Fibroblast of skin of back (primary cell): Measurements from ENCODE around the gene TAS2R42. TPM values are rescaled to one million over a fixed set of nuclear protein-coding genes. Genes with fewer than 3 reads are reported as not detected.

Experiments used
- DNase-seq: peaks from one replicate; pipeline ENCODE4 v3.0.0-alpha.2; 2013
- polyA plus RNA-seq, 2 experiments: library from polyadenylated mRNA; unstranded; fragments of 120-200 nt; gene quantifications; one replicate each; pipeline ENCODE4 v1.2.1, GENCODE V29; 2013; ENCODE audit not compliant: insufficient read length in 2 of 2

Gene TAS2R42, protein sequence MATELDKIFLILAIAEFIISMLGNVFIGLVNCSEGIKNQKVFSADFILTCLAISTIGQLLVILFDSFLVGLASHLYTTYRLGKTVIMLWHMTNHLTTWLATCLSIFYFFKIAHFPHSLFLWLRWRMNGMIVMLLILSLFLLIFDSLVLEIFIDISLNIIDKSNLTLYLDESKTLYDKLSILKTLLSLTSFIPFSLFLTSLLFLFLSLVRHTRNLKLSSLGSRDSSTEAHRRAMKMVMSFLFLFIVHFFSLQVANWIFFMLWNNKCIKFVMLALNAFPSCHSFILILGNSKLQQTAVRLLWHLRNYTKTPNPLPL
- not detected for polyA plus RNA-seq (2013, experiment 1 of 2; ENCODE audit: insufficient read length)
- polyA plus RNA-seq (2013, experiment 2 of 2; ENCODE audit: insufficient read length), result not detected

DNA sequence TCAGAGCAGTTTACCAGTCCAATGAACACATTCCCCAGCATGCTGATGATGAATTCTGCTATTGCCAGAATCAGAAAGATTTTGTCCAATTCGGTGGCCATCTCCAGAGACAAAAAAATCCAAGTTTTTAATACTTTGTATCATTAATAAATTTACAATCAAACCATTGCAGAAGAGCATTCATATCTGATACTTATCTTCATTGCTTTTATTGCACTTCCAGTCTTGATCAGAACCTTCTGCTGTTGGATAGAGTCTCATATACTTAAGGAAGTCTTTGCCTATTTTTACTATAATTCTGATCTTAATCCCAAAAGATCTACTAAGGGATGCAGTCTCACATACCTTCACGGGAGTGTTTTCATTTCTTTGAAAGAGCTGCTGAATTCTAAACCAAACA lies at the start of gene TAS2R42:
TSS of gene TAS2R42 (minus strand) at position 101 of the 400 bp plus-strand sequence. CDS start at position 101, 0 bp downstream.
- DNase-seq, result no peak

DNA sequence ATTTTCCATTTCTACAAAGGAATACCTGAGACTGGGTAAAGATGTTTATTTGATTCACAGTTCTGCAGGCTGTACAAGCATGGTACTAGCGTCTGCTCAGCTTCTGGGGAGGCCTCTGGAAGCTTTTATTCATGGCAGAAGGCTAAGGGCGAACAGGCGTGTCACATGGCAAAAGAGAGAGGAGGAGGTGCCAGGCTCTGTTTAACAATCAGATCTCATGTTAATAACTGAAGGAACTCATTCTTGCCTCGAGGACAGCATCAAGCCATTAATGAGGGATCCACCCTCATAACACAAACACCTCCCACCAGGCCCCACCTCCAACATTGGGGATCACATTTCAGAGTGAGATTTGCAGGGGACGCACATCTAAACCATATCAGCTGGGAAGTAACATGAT lies 46.8 kb upstream of the TAS2R42 start:
- no peak for DNase-seq

DNA sequence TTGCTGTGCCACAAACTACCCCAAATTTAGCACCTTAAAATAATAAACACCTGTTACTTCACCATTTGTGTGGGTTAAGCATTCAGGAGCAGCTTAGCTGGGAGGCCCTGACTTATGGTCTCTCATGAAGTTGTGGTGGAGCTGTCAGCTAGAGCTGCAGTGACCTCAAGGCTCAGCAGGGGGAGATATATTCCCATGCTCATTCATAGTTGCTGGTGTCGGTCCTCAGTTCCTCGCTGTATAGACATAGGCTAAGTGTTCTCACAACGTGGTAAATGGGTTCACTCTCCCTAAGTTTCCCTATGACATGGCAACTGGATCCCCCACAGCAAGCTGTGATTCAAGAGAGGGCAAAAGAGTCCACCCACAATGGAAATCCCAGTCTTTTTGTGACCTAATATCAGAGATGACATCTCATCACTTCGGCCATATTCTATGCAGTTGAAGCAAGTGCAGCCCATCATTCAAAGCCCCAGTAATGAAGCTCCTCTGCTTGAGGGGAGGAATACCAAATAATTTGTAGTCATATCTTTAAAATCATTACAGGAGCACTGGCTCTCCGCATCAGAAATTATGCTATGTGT lies 41.7 kb upstream of the TAS2R42 start:
- peak; percentile 40 for DNase-seq

DNA sequence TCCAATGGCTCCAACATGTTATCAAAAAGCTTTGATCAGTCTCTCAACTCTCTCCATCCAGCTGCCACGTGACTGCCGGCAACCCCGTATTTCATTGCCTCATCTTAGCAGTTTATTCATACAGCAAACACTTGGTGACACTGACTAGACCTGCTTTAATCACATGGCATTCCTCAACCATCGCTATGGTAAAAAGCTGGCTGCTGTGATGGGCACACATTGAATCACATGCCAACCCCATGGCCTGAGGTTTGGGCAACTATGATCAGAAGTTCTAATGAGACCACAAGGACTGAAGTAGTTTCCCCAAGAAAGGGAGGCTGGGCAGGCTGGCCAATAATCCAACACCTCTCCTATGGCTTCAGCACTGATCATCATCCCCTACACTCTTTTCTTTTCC lies 40.6 kb upstream of the TAS2R42 start:
- no peak for DNase-seq

DNA sequence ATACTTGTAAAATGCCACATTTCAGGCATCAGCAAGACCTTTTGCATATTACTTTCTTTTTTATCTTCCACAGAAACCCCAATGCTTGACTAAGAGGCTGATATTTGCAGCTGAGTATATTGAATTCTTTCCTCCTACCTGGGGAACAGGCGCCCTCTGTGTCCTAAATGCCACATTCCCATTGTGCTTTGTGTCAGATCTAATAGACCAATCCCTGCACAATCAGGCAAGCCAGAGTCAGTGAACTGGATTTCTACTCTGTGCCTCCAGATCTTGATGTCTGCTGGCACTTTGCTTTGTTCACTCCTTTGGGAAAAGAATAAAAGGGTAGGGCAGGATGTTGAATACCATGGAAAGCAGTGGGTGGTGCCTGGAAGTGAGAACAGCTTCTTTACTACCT lies 22.4 kb upstream of the TAS2R42 start:
- DNase-seq, result no peak

DNA sequence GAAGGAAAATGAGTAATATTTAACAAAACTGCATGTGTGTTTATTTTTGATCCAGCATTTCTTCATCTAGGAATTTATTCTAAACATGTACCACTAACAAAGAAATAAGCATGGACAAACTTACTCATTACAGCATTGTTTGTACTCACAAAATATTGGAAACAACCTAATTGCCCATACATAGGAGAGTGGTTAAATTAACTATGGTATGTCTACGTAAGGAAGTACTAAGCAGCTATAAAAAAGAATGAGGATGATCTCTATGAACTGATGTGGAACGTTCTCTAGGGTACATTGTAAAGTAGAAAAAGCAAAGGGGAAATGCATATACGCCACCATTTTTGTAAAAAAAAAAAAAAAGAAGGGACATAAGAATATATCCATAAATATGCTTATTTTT lies 17.4 kb upstream of the TAS2R42 start:
- no peak for DNase-seq

DNA sequence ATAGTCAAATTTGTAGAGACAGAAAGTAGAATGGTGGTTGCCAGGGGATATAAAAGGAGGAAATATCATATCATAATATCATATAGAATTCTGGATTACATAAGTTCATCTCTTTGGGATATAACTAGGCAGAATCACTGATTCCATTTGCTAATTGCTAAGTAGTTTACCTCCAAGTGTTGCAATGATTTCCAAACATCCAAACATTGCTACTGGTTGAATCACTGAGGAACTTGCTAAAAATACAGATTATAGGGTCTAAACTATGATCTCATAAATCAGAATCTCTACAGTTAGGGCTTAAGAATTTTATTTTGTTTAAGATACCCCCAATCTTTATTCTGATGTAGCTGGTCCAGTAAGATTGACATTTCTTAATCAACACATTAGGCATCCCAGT lies 16.1 kb upstream of the TAS2R42 start:
- no peak for DNase-seq

DNA sequence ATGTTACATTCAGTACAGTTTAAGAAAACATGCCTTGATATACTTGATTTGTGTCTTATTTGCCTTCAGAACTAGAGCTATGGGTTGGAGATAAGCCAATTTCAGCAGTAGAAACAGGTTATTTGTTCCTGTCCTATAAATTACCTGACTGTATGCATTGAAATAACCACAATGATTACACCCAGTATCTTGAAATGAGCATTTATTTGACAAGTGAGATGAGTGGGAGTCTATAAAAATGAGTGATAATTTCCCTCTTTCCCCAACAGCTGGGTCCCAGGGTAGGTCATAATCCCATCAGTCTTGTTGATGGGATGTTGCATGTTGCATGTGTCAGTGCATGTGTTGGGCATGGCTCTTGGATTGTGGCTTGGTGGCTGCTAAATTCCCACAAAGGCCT lies 3.7 kb downstream of the TAS2R42 start:
- no peak for DNase-seq

DNA sequence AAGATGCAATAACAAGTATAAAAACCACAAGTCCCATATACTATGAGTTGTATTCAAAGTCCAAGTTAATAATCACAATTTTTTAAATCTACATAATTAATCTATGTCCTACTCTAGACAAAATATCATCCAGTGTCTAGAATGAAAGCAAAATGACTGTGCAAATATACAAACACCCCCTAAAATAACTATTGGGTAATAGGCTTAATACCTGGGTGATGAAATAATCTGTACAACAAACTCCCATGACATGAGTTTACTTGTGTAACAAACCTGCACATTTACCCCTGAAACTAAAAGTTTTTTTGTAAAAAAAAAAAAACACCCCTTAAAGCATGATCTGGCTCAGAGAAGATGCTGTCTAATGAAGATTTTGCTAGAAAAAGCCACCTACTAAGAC lies 4.2 kb downstream of the TAS2R42 start:
- no peak for DNase-seq

DNA sequence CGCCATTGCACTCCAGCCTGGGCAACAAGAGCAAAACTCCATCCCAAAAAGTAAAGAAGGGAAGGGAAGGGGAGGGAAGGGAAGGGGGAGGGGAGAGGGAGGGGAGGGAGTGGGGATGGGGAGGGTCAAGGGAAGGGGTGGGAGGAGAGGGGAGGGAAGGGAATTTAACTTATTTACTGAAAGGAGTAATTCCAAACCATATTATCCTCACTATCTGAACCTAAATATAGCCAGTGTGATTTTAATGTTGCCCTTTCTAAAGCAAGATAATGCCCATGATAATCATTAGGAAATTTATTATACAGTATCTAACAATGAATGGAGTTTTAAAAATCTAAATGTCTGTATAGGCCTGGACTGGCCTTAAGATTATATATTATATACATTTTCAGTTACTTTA lies 8.5 kb downstream of the TAS2R42 start:
- no peak for DNase-seq

DNA sequence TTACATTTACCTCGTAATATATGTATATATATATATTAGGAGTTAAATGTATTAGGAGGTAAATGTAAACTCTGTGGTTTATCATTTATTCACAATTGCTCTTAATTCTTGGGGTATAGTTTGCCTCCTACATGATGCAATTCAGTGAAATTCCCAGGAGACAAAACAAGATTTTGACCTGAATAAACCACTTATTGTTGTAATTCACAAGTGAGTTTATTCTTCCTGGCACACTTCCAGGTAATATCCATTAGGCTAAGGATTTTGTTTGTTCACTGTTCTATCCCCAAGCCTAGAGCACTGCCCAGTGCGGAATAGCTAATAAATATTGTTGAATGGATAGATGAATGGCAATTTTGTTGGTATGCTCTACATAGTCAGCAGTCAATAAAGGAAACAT lies 12.7 kb downstream of the TAS2R42 start:
- no peak for DNase-seq

DNA sequence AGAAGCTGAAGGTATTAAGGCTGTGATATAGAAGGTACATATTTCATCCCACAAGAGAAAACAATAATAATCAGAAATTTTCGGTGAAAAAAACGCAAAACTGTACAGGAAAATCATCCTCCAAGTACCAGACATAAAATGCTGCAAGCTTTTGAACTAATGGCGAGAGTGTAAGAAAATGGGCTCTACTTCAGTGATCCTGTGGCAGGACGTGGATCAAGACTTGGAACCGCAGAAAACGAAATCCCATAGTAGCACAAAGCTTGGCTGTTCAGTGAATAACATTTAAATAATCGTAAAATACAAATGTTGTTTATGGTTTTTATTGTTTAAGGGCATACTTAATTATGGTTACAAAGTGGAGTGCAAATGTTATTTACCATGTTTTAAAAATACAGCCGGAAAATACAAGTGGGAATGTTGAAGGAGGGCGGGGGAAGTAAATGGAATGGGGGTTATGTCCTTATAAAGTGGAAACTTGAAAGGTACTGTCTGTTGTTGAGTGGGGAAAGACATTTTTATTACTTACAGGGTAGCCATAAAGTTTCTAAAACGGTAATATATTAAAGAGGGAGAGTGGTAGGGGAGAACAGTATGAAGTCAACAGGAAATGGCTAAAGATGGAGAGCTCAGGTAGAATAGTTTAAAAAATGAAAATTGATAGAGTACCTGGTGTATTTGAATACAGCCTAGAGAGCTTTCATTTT lies 14.6 kb downstream of the TAS2R42 start:
- DNase-seq, result peak; percentile 6

DNA sequence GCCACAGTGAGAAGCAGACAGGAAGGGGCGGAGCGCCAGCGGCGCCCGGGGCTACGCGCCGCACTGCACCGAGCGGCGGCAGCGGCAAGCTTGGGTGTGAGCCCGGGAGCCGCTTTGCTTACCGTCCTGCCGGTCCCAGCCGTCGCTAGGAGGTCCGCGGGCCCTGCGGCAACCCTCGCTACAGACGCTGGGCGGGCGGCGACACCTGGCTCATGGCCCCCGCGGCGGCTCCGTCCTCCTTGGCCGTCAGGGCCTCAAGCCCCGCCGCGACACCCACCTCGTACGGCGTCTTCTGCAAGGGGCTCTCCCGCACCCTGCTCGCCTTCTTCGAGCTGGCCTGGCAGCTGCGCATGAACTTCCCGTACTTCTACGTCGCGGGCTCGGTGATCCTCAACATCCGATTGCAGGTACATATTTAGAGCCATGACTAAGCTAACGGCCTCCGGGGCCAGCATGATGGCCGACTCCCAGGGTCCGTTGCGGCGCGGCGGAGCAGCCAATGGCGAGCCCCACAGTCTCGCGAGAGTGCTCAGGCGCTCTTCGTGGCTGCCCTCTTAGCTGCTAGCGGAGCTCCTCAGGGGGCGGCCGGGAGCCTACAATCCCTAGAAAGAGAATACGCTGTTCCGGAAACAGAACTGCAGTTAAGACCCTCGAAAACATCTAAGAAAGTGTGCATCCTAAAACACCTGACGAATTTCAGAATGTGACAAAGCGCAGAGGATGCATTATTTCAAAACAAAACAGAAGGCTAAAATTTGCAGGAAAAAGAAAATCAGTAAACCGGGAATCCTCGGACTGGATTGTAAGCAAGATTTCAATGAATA lies 15.4 kb downstream of the TAS2R42 start, which contains the start of gene SMIM10L1:
TSS of gene SMIM10L1 (plus strand) at position 50 of the 824 bp plus-strand sequence. CDS start at position 213, 163 bp downstream.
- DNase-seq, result peak; percentile 95

DNA sequence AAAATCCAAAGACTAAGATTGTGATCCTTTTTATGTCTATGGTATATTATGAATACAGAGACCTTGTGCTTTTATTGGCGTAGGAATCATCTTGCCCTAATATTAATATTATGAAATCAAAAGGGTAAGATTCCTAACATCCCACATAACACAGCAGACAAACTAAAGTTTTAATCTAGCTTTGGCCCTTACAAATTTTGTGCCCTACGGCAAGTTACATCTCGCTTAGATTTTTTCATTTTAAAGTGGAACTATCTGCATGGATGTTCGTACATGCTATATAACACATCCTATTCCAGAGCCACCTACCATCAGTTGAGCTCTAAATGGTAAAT lies 16.0 kb downstream of the TAS2R42 start:
- DNase-seq, result no peak

DNA sequence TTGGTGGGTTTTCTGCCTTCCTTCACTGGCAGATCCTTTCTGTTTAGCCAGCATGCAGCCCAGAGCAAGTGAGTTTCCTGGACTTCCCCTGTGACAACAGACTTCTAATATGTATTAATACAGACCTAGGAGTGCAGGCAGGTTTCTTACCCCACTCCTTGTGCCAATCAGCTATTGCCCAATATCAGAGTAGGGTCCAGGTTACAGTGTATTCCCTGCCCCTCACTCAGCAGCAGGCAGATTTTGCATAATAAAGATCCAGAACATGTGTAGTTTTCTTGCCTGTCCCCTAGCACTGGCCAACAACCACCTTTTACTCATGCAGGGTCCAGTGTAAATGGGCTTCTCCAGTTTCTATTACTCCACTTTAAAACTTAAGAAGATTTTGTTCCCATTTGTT lies 20.4 kb downstream of the TAS2R42 start:
- no peak for DNase-seq

DNA sequence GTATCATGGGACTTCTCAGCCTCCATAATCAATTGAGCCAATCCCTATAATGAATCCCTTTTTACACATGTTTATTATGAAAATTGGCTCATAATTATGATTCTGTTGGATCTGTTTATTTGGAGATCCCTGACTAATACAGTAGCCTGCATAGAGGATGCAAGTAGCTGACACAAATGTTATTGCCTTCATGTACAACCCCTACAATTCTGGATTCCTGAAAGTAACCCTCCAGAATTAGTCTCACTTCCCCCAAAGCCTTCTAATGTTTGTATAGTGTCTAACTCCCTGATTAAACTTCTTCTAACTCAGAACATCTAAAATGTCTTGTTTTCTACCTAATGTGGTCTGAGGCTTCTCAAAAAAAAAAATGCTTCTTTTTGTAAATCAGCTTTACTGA lies 22.4 kb downstream of the TAS2R42 start:
- no peak for DNase-seq

DNA sequence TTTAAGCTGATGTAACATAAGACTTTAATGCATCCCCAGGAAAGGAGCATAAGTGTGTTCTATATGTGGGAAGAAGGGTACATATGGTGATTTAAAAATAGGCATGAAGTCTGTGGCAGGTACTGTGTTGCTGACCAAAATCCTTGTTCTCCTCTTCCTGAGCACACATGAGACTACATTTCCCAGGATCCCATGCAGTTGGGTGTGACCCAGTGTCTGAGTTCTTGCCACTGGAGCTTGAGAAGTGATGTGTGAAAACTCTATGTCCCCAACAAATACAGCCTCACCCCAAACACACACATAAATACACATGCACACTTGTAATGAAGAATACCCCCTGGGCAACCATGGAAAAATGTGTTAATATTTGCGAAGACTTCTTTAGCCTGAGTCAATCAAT lies 24.2 kb downstream of the TAS2R42 start:
- DNase-seq, result no peak

DNA sequence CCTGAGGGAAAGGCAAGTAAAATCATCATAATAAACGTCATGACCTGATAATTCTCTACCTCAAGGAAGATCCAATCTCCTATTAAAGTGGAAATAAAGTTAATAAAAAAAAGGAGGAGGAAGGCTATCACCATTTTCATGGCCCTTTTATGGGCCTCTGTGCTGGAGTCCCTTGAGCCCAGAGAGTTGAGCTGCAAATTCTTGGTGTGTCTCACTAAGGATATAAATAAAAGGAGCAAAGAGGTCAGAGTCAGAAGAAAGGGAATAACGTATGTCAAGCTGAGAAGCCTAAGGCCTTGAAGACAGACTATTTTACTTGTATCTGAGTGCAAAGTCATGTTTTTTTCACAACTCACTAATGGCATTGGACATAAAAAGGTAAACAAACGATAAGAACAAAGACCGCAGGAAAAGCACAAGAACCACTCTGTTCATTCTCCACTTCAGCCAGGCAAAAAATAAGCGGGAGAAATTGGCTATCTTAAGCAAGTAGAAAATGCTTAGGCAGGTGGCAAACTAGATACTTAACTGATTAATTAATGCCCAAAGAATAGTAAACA lies 27.8 kb downstream of the TAS2R42 start:
- no peak for DNase-seq

DNA sequence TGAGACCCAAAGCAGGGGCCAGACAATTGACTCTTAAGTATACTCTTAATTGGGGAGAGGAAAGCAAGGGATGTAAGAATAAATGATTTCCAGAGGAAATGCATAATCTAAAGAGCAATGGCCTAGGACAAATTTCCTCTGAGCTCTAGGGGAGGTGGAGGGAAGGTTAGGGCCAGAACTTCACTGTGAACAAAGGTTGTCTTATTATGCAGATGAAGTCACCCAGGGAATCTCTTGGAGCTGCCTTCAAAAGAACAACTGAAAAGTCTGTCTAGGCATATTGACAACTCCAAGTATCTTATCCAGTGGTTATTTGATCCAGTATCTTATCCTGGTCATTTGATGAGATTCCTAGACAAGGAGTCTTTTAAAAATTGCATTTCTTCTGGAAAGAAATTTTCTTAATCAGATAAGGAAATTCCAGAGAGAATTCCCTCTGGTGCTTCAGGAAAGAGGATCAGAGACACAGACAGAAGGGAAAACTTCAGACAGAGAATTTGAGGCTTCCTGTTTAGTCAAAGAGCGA lies 32.3 kb downstream of the TAS2R42 start:
- DNase-seq, result peak; percentile 12

DNA sequence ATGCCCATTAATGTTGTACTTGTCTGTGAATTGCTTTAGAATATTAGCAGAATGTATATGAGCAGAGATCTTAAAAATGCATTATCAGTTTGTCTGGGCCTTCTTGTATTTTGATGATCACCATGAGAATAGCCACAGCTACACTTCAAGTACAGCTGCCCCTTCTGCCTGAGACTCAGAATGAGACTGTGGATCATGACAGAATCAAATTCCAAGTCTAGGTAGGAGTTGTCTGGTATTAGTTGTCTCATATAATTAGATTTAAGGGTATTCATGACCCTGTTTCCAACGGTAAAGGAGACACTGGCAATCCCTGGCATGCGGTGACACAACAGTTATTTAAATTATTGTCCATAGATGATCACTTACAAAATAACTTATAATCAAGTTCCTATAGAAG lies 34.0 kb downstream of the TAS2R42 start:
- no peak for DNase-seq

DNA sequence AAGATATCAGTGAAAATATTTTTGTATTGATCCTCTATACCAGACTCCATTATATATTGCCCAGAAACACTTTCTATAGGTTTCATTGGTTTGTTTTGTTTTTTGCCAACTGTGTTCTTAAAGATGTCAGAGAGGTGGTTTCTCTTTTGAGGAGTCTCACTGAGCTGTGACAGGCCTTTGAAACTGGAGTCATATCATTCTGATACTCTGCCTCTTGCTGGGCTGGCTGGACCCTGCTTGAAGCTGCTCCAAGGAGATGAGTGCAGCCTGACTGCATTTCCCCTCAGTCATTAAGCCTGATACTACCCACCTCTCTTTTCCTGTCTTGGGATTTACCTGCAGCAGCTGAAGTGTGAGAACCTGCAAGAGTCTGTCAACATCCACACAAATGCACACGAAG lies 35.9 kb downstream of the TAS2R42 start:
- no peak for DNase-seq

DNA sequence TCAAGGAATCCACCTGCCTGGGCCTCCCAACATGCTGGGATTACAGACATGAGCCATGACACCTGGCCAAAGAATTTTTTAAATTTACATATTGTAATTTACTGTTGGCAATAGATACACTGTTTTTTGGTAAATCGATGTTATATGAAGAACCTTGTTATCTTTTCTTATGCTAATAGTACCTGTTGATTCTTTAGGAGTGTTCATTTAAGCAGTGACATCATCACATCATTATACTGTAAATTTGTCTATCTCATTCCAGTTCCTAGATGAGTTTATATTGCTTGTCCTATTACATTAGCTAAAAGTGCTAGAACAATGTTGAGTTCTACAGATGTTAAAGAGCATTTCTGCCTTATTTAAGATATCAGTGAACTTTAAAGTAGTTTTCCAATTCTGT lies 39.3 kb downstream of the TAS2R42 start:
- no peak for DNase-seq
